Astrocyte (in vitro differentiated cells and primary cell): Measurements from ENCODE around the gene SERPINA5.

Source experiments
- CTCF ChIP-seq: IDR thresholded peaks from 2 replicates; pipeline ENCODE4 v1.5.1; 2011; ENCODE audit warnings: low read depth, mild to moderate bottlenecking, inconsistent platforms, low read length, moderate library complexity; ENCODE audit not compliant: insufficient read depth
- EZH2 ChIP-seq: IDR thresholded peaks from 2 replicates; pipeline ENCODE4 v1.6.1; 2012; ENCODE audit warnings: mild to moderate bottlenecking, low read length, inconsistent platforms; ENCODE audit not compliant: insufficient read depth

- no peak for TF ChIP-seq CTCF
- no peak for TF ChIP-seq EZH2
Measured at GRCh38 chr14:94572637-94573303, 8.5 kb upstream of the SERPINA5 start.
